GM12878 (cell line): ENCODE measurements around the gene DNAH17. TPM values are rescaled to one million over a fixed set of nuclear protein-coding genes. Genes with fewer than 3 reads are reported as not detected.

Source experiments
- ASH2L ChIP-seq: fragments of 300-600, 200-600 bp; sonication (generic); IDR thresholded peaks from 2 replicates; pipeline ENCODE4 v1.6.1; 2017; ENCODE audit warnings: low read depth, mild to moderate bottlenecking, borderline replicate concordance
- ATF3 ChIP-seq: IDR thresholded peaks from 2 replicates; pipeline ENCODE4 v1.6.1; 2011; ENCODE audit warnings: low read depth, mild to moderate bottlenecking, low read length, moderate library complexity, borderline replicate concordance; ENCODE audit errors: extremely low read depth
- BRCA1 ChIP-seq: IDR thresholded peaks from 2 replicates; pipeline ENCODE4 v1.6.1; 2011; ENCODE audit warnings: low read depth, low read length, improper control_type of control experiment
- CEBPB ChIP-seq, 2 experiments: fragments of 150-350 bp in 1 of 2; IDR thresholded peaks; 2 replicates each; pipeline ENCODE4 v1.6.1; 2012 to 2014; ENCODE audit warnings: low read depth in 2 of 2, low read length in 2 of 2, borderline replicate concordance in 1 of 2, inconsistent platforms in 1 of 2
- CHD4 ChIP-seq: fragments of 200-600 bp; sonication (generic); IDR thresholded peaks from 2 replicates; pipeline ENCODE4 v1.6.1; 2016; ENCODE audit warnings: mild to moderate bottlenecking
- EED ChIP-seq: sonication (generic); IDR thresholded peaks from 2 replicates; pipeline ENCODE4 v1.6.1; 2016; ENCODE audit warnings: antibody characterized with exemption, low read depth
- HDAC6 ChIP-seq: fragments of 200-600 bp; sonication (generic); IDR thresholded peaks from one replicate; pipeline ENCODE4 v1.8.0; 2017; ENCODE audit warnings: antibody characterized with exemption; ENCODE audit not compliant: unreplicated experiment
- IKZF2 ChIP-seq, 2 experiments: fragments of 450-650 bp; IDR thresholded peaks; 2 replicates each; pipeline ENCODE4 v1.6.1; 2017; ENCODE audit warnings: mild to moderate bottlenecking in 2 of 2, moderate library complexity in 2 of 2
- JUND ChIP-seq: IDR thresholded peaks from 2 replicates; pipeline ENCODE4 v1.6.1; 2012; ENCODE audit warnings: low read depth, mild to moderate bottlenecking, low read length, improper control_type of control experiment, moderate library complexity
- MEF2B ChIP-seq: fragments of 450-650 bp; IDR thresholded peaks from 2 replicates; pipeline ENCODE4 v1.6.1; 2018; ENCODE audit warnings: mild to moderate bottlenecking, moderate library complexity; ENCODE audit not compliant: partially characterized antibody, poor library complexity, severe bottlenecking
- NBN ChIP-seq: fragments of 450-650 bp; IDR thresholded peaks from 2 replicates; pipeline ENCODE4 v1.6.1; 2016
- NR2C1 ChIP-seq: fragments of 450-650 bp; IDR thresholded peaks from 2 replicates; pipeline ENCODE4 v1.6.1; 2017; ENCODE audit warnings: antibody characterized with exemption, mild to moderate bottlenecking, moderate library complexity
- NR2C2 ChIP-seq: IDR thresholded peaks from 2 replicates; pipeline ENCODE4 v1.6.1; 2011; ENCODE audit warnings: borderline replicate concordance, low read depth; ENCODE audit not compliant: control insufficient read depth, insufficient read length
- PAX5 ChIP-seq: IDR thresholded peaks from 2 replicates; pipeline ENCODE4 v1.6.1; 2011; ENCODE audit warnings: low read depth, low read length, borderline replicate concordance
- RBBP5 ChIP-seq: fragments of 200-600 bp; sonication (generic); conservative IDR thresholded peaks from 2 replicates; pipeline ENCODE4 v1.6.1; 2016
- RELB ChIP-seq: fragments of 450-650 bp; IDR thresholded peaks from 2 replicates; pipeline ENCODE4 v1.6.1; 2017; ENCODE audit warnings: low read depth, mild to moderate bottlenecking, moderate library complexity
- RFX5 ChIP-seq: IDR thresholded peaks from 2 replicates; pipeline ENCODE4 v1.6.1; 2011; ENCODE audit warnings: low read depth, low read length, improper control_type of control experiment
- SMAD5 ChIP-seq: IDR thresholded peaks from 2 replicates; pipeline ENCODE4 v1.6.1; 2016; ENCODE audit warnings: antibody characterized with exemption, low read depth
- TCF7 ChIP-seq: IDR thresholded peaks from 2 replicates; pipeline ENCODE4 v1.6.1; 2014; ENCODE audit warnings: antibody characterized with exemption, borderline replicate concordance
- YY1 ChIP-seq: IDR thresholded peaks from 2 replicates; pipeline ENCODE4 v1.6.1; 2011; ENCODE audit warnings: low read depth, mild to moderate bottlenecking, low read length
- ZBED1 ChIP-seq: IDR thresholded peaks from 2 replicates; pipeline ENCODE4 v1.6.1; 2016; ENCODE audit warnings: borderline replicate concordance
- ZNF207 ChIP-seq: fragments of 450-650 bp; IDR thresholded peaks from 2 replicates; pipeline ENCODE4 v1.6.1; 2014; ENCODE audit warnings: antibody characterized with exemption, mild to moderate bottlenecking, borderline replicate concordance
- ZNF274 ChIP-seq: IDR thresholded peaks from one replicate; pipeline ENCODE4 v1.8.0; 2011; ENCODE audit not compliant: insufficient read length, insufficient read depth
- ZNF384 ChIP-seq: IDR thresholded peaks from 2 replicates; pipeline ENCODE4 v1.6.1; 2012; ENCODE audit warnings: low read depth, mild to moderate bottlenecking, low read length, improper control_type of control experiment, borderline replicate concordance
- polyA plus RNA-seq, 11 experiments: library from polyadenylated mRNA; depleted of rRNA in 4 of 11; unstranded in 6 of 11; stranded (reverse) in 5 of 11; fragments of >200 nt; fragmentation: Nextera tagmentation in 4 of 11; fragmentation: Illumina TruSeq in 1 of 11; extraction: Ambion mirVana in 4 of 11; extraction: Trizol in 1 of 11; gene quantifications; 1 replicate in 1 of 11; 2 replicates in 10 of 11; pipeline versions ENCODE4 v1.2.1 to v1.2.3, GENCODE V29; 2011 to 2016; ENCODE audit warnings: inconsistent platforms in 2 of 11, missing spikeins in 2 of 11, low read depth in 1 of 11
- total RNA-seq, 4 experiments: library from RNA; depleted of rRNA in 3 of 4; stranded (reverse); fragments of >200 nt in 3 of 4; fragmentation: Illumina TruSeq in 1 of 4; extraction: Trizol in 1 of 4; gene quantifications; 2 replicates each; pipeline versions ENCODE4 v1.2.1 to v1.2.3, GENCODE V29; 2013 to 2021
- TF ChIP-seq, protein P1 (sequence below): fragments of 450-650 bp; IDR thresholded peaks from 2 replicates; pipeline ENCODE4 v1.6.1; 2017; ENCODE audit warnings: borderline replicate concordance
- TF ChIP-seq, protein P2 (sequence below): fragments of 450-650 bp; IDR thresholded peaks from 2 replicates; pipeline ENCODE4 v1.6.1; 2017; ENCODE audit warnings: mild to moderate bottlenecking

Gene DNAH17
- total and polyA plus RNA-seq, 10 of the 15 experiments (the other 5 are each of a cell fraction or from before 2014, with no cell fraction given), result 0.16 to 2.9 (median 0.56) TPM

DNA sequence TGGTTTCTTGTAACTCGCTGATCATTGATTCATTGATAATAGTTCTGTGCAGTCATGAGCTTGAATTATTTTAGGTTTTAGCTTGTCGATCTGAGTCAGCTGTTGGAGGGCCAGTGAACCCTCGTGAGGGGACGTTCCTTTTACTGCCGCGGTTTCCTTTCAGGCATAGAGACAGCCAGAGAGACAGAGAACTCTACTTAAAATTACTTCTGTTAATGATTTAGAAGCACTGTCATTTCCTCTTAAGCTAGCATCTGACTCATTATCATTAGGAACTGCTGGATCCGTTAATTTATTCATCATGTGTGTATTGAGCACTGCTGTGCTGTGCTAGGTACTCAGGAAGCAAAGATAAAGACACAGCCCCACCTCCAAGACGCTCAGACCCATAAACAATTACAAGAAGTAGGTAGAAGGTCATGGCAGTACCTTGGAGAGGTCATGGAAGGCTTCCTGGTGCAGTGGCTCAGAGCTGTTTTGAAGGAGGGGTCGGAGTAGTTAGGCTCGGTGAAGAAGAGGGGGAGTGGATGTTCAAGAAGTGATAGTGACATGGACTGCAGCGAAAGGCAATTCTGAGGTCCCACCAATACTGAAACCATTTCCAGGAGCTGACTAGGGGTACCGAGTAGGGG, 195.5 kb downstream of the DNAH17 start (continued):
- TF ChIP-seq ZNF207, result no peak
- no peak for TF ChIP-seq ZBED1
- TF ChIP-seq TCF7, result no peak
- TF ChIP-seq HDAC6, result no peak
- no peak for TF ChIP-seq SMAD5
- TF ChIP-seq RELB, result no peak
- no peak for TF ChIP-seq EED
- TF ChIP-seq MEF2B, result no peak
- TF ChIP-seq ASH2L, result no peak
- 0 out of 2 replicates have a peak, but pooled peaks have one; percentile 18 for TF ChIP-seq NBN
- no peak for TF ChIP-seq NR2C2
- TF ChIP-seq ZNF274, result no peak
- no peak for TF ChIP-seq BRCA1
- no peak for TF ChIP-seq ZNF384
- peak; percentile 52; the same call in 1 of the 2 replicates for TF ChIP-seq YY1
- no peak for TF ChIP-seq CHD4
- TF ChIP-seq, protein P1, sequence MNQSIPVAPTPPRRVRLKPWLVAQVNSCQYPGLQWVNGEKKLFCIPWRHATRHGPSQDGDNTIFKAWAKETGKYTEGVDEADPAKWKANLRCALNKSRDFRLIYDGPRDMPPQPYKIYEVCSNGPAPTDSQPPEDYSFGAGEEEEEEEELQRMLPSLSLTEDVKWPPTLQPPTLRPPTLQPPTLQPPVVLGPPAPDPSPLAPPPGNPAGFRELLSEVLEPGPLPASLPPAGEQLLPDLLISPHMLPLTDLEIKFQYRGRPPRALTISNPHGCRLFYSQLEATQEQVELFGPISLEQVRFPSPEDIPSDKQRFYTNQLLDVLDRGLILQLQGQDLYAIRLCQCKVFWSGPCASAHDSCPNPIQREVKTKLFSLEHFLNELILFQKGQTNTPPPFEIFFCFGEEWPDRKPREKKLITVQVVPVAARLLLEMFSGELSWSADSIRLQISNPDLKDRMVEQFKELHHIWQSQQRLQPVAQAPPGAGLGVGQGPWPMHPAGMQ, result no peak
- no peak for TF ChIP-seq ATF3
- TF ChIP-seq CEBPB (IDR thresholded peaks at IDR 0.05; ENCODE audit: borderline replicate concordance in 1 of 2, low read depth in 2 of 2, low read length in 2 of 2), result no peak
- no peak for TF ChIP-seq JUND
- no peak for TF ChIP-seq RFX5
- no peak for TF ChIP-seq RBBP5
- TF ChIP-seq PAX5, result no peak
- TF ChIP-seq NR2C1, result no peak
- 0 out of 4 replicates have a peak, but pooled peaks of 1 of the 2 experiments have one; percentile 13 for TF ChIP-seq IKZF2 (IDR thresholded peaks at IDR 0.05)
- TF ChIP-seq, protein P2, sequence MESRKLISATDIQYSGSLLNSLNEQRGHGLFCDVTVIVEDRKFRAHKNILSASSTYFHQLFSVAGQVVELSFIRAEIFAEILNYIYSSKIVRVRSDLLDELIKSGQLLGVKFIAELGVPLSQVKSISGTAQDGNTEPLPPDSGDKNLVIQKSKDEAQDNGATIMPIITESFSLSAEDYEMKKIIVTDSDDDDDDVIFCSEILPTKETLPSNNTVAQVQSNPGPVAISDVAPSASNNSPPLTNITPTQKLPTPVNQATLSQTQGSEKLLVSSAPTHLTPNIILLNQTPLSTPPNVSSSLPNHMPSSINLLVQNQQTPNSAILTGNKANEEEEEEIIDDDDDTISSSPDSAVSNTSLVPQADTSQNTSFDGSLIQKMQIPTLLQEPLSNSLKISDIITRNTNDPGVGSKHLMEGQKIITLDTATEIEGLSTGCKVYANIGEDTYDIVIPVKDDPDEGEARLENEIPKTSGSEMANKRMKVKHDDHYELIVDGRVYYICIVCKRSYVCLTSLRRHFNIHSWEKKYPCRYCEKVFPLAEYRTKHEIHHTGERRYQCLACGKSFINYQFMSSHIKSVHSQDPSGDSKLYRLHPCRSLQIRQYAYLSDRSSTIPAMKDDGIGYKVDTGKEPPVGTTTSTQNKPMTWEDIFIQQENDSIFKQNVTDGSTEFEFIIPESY, result no peak
